PC-3 (cell line): ENCODE results near the gene MEI1. TPM values are rescaled to one million over a fixed set of nuclear protein-coding genes. Genes with fewer than 3 reads are reported as not detected.
A peak's percentile ranks its signal among the peaks of the same experiment; 100 is the strongest.

Experiments
- ATAC-seq: fragments of 200-7000 bp; cut with Tn5 transposase; 2 replicates; pipeline ENCODE4 v1.9.1; 2020; ENCODE audit warnings: mild to moderate bottlenecking, moderate library complexity
- BruUV-seq: library from RNA; stranded (reverse); fragments of 400-500 nt; replicated peaks from 2 replicates; lab custom pipeline; 2021; lab: Mats Ljungman, UMichigan
- CTCF ChIA-PET: fragments of 300-600 bp; sonication (Branson Sonifier 250); formaldehyde crosslinking; loops from one replicate; lab custom pipeline; 2022; ENCODE audit warnings: antibody characterized with exemption; lab: Charles Lee
- POLR2A ChIA-PET: fragments of 300-600 bp; sonication (Branson Sonifier 250); formaldehyde crosslinking; loops from one replicate; lab custom pipeline; 2022; ENCODE audit warnings: antibody characterized with exemption; ENCODE audit not compliant: unreplicated experiment; lab: Charles Lee
- DNase-seq: peaks from one replicate; pipeline ENCODE4 v3.0.0-alpha.2; 2015
- H2AFZ ChIP-seq: fragments of 300-600 bp; sonication (generic); 2 replicates; pipeline ENCODE4 v1.6.0; 2016; ENCODE audit warnings: antibody characterized with exemption, low read length
- H3F3A ChIP-seq: fragments of 300-600 bp; sonication (generic); one replicate; pipeline ENCODE4 v1.6.0; 2017; ENCODE audit warnings: antibody characterized with exemption, low read length, control low read depth, mild to moderate bottlenecking; ENCODE audit not compliant: unreplicated experiment
- H3K27ac ChIP-seq: fragments of 300-600 bp; sonication (generic); 2 replicates; pipeline ENCODE4 v1.5.1; 2016; ENCODE audit warnings: mild to moderate bottlenecking, low read length
- H3K27me3 ChIP-seq: fragments of 300-600 bp; sonication (generic); 2 replicates; pipeline ENCODE4 v1.6.1; 2016; ENCODE audit warnings: low read length, mixed read lengths
- H3K36me3 ChIP-seq: fragments of 300-600 bp; sonication (generic); 2 replicates; pipeline ENCODE4 v1.6.1; 2016; ENCODE audit warnings: low read depth, mixed run types, low read length, mixed read lengths
- H3K4me1 ChIP-seq: fragments of 300-600 bp; sonication (generic); 2 replicates; pipeline ENCODE4 v1.5.1; 2016; ENCODE audit warnings: low read length; ENCODE audit not compliant: insufficient read depth
- H3K4me2 ChIP-seq: fragments of 300-600 bp; sonication (generic); 2 replicates; pipeline ENCODE4 v1.6.0; 2016; ENCODE audit warnings: low read length
- H3K4me3 ChIP-seq: fragments of 300-600 bp; sonication (generic); 2 replicates; pipeline ENCODE4 v1.5.1; 2016; ENCODE audit warnings: mild to moderate bottlenecking, low read length, mixed read lengths
- H3K79me2 ChIP-seq: fragments of 300-600 bp; sonication (generic); 2 replicates; pipeline ENCODE4 v1.6.1; 2017; ENCODE audit warnings: low read length, mixed read lengths
- H3K9ac ChIP-seq: fragments of 300-600 bp; sonication (generic); 2 replicates; pipeline ENCODE4 v1.6.0; 2016; ENCODE audit warnings: mild to moderate bottlenecking, low read length
- H3K9me2 ChIP-seq: fragments of 300-600 bp; sonication (generic); replicated peaks from 2 replicates; pipeline ENCODE4 v1.6.1; 2016; ENCODE audit warnings: mixed run types, low read length, mixed read lengths
- H3K9me3 ChIP-seq: fragments of 300-600 bp; sonication (generic); 2 replicates; pipeline ENCODE4 v1.6.1; 2016; ENCODE audit warnings: low read length, mixed read lengths
- H4K20me1 ChIP-seq: fragments of 300-600 bp; sonication (generic); 2 replicates; pipeline ENCODE4 v1.6.1; 2016; ENCODE audit warnings: low read length, mixed read lengths
- EZH2 ChIP-seq: fragments of 300-600 bp; sonication (generic); IDR thresholded peaks from one replicate; pipeline ENCODE4 v1.6.1; 2017; ENCODE audit warnings: antibody characterized with exemption, mild to moderate bottlenecking, low read length; ENCODE audit not compliant: unreplicated experiment
- EZH2phosphoT487 ChIP-seq: fragments of 300-600 bp; sonication (generic); IDR thresholded peaks from 2 replicates; pipeline ENCODE4 v1.6.1; 2018; ENCODE audit warnings: mild to moderate bottlenecking, antibody characterized with exemption, low read length, borderline replicate concordance
- intact Hi-C: fragments of 100-400 bp; cut with micrococcal nuclease; formaldehyde crosslinking; loops from 2 replicates; pipeline ENCODE4 v1.9.0; 2023
- total RNA-seq: library from RNA; depleted of rRNA; stranded (reverse); fragments of >200 nt; gene quantifications from 2 replicates; pipeline ENCODE4 v1.2.3, GENCODE V29; 2014
- TF ChIP-seq, protein P1 (sequence below): fragments of 300-600 bp; sonication (generic); conservative IDR thresholded peaks from 2 replicates; pipeline ENCODE4 v1.5.1; 2017; ENCODE audit warnings: antibody characterized with exemption, low read depth, mild to moderate bottlenecking, low read length

The MEI1 gene
- total RNA-seq, 1 experiment from 2014 or later, result 1.4 TPM

DNA sequence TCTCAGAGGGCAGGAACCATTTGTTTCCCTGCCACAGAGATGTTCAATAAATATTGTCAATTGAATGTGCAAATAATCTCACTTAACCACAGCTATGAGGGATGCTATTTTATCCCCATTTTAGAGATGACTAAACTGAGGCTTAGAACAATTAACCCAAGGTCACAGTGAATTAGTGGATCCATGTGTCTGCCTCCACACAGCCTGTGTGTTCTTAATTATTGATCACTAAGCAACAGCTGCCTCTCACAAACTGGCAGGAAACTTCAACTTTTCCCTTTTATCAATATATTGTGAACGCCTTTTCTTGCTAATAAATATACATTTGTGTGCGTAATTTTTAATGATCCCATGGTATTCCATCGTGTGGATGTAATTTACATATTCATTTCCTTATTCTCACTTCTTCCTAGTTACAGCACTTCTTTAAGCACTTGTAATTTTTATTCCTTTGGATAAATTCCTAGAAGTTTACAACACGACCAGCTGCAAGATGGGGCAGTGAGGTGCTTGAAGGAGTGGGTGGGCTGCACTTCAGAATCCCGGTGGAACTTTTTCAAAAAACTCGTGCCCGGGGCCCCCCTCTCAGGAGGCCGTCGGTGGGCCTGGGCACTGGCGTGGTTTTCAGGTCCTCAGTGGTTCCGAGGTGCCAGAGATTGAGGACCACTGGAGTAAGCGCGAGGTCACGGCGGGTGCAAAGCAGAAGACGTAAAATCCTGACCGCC lies 132.7 kb downstream of the MEI1 start:
- Histone ChIP-seq H3K4me1 (peaks cover 13% of the 10 kb centered on the region), H3K27me3 (no peaks in the 10 kb centered on the region), H3F3A (no peaks in the 10 kb centered on the region), H3K27ac (peak overlapping the region; percentile 94), H3K4me2 (peak overlapping the region; percentile 79), H3K9me3 (no peaks in the 10 kb centered on the region), H3K9me2 (no peaks in the 10 kb centered on the region), H3K79me2 (peaks cover 39% of the 10 kb centered on the region), H3K9ac (peak overlapping the region; percentile 95), H2AFZ (peak overlapping the region; percentile 64), H4K20me1 (0 out of 2 replicates have a peak, but pooled peaks cover 11% of the 10 kb centered on the region), H3K4me3 (peak overlapping the region; percentile 72), H3K36me3 (peaks cover 14% of the 10 kb centered on the region)
- TSS peak; percentile 91 for BruUV-seq
- ATAC-seq (no peak), DNase-seq (no peak)
- intact Hi-C loops, result no loop called here
- TF ChIP-seq EZH2 (no peak), EZH2phosphoT487 (no peak)
- TF ChIP-seq, protein P1, sequence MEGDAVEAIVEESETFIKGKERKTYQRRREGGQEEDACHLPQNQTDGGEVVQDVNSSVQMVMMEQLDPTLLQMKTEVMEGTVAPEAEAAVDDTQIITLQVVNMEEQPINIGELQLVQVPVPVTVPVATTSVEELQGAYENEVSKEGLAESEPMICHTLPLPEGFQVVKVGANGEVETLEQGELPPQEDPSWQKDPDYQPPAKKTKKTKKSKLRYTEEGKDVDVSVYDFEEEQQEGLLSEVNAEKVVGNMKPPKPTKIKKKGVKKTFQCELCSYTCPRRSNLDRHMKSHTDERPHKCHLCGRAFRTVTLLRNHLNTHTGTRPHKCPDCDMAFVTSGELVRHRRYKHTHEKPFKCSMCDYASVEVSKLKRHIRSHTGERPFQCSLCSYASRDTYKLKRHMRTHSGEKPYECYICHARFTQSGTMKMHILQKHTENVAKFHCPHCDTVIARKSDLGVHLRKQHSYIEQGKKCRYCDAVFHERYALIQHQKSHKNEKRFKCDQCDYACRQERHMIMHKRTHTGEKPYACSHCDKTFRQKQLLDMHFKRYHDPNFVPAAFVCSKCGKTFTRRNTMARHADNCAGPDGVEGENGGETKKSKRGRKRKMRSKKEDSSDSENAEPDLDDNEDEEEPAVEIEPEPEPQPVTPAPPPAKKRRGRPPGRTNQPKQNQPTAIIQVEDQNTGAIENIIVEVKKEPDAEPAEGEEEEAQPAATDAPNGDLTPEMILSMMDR, result no peak
- ChIA-PET CTCF (interaction anchor here (0.6 to 1.0 kb wide), 2 partner anchors 135 to 535 kb away, joined by 3 read pairs; no protein-coding TSS in a partner anchor), POLR2A (interaction anchor here (0.6 kb wide), 4 partner anchors 13 to 159 kb away, joined by 3 to 6 read pairs (median 4); no protein-coding TSS in a partner anchor)

DNA sequence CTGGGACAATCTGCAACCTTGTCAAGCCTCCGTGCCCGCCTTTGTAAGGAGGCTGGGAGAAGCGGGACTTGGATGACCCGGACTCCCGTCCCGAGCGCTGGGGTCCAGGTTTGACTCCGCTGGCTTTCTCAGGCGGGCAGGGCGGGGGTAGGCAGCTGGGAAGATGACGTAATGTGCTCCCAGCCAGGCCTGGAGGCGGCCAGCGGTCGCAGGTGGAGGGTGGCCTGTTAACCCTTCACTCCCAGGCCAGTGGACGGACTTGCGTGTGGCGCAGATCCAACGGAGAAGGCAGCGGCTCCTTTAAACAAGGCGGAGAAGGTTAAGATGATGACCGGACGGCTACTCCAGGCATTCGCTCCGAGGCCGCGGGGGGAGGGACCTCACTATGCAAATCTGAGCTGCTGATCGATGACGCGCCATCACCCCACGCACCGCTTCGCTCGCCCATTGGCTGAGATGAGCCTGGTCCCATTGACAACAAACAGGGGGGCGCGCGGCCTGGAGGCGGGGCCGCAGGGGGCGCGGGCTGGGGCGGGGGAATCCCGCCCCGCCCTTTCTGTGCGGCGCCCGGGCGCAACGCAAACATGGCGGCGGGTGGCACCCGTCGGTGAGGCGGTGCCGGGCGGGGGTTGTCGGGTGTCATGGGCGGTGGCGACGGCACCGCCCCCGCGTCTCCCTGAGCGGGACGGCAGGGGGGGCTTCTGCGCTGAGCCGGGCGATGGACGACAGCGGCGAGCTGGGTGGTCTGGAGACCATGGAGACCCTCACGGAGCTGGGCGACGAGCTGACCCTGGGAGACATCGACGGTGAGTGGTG lies 133.5 kb downstream of the MEI1 start, which contains the start of gene SREBF2:
Gene SREBF2 (plus strand): TSS at position 553 of the 816 bp plus-strand sequence. CDS start 166 bp downstream, at position 719.
- BruUV-seq, result no TSS peak
- no peaks in the 10 kb centered on the region for H3K9me3 ChIP-seq
- intact Hi-C loops, result no loop called here
- peak within 1 kb of the TSS; percentile 64 for H2AFZ ChIP-seq
- ChIA-PET POLR2A (interaction anchor here (0.5 to 0.9 kb wide), 6 partner anchors 9 to 1980 kb away, joined by 3 to 15 read pairs (median 4); no protein-coding TSS in a partner anchor), CTCF (interaction anchor here (0.6 to 1.0 kb wide), 3 partner anchors 11 to 536 kb away, joined by 3 read pairs; no protein-coding TSS in a partner anchor)
- ATAC-seq (peak; percentile 91), DNase-seq (peak; percentile 97)
- peak within 1 kb of the TSS; percentile 90 for H3K4me2 ChIP-seq
- H3K27ac ChIP-seq, result peak within 1 kb of the TSS; percentile 94
- TF ChIP-seq EZH2phosphoT487 (no peak), EZH2 (no peak)
- TF ChIP-seq, protein P1, result no peak
- H3F3A ChIP-seq, result no peaks in the 10 kb centered on the region
- no peaks in the 10 kb centered on the region for H3K27me3 ChIP-seq
- no peaks in the 10 kb centered on the region for H3K9me2 ChIP-seq
- H3K79me2 ChIP-seq, result peaks cover 42% of the 10 kb centered on the region
- H3K36me3 ChIP-seq, result peaks cover 14% of the 10 kb centered on the region
- peak within 1 kb of the TSS; percentile 95 for H3K9ac ChIP-seq
- H3K4me3 ChIP-seq, result peak within 1 kb of the TSS; percentile 95
- 0 out of 2 replicates have a peak, but pooled peaks cover 11% of the 10 kb centered on the region for H4K20me1 ChIP-seq
- H3K4me1 ChIP-seq, result peaks cover 13% of the 10 kb centered on the region
